Mesothelial cell of epicardium (in vitro differentiated cells): ENCODE measurements around the gene BPIFB6. TPM values are rescaled to one million over a fixed set of nuclear protein-coding genes. Genes with fewer than 3 reads are reported as not detected.

ENCODE experiments used
- DNase-seq, 2 experiments: peaks; one replicate each; pipeline ENCODE4 v3.0.0; 2021; ENCODE audit warnings: low spot score in 2 of 2; ENCODE audit not compliant: unreplicated experiment in 2 of 2
- H3K27ac Mint-ChIP-seq: 2 replicates; pipeline ENCODE4 v1.8.0; 2021; ENCODE audit warnings: mixed read lengths
- H3K27me3 Mint-ChIP-seq: 2 replicates; pipeline ENCODE4 v1.8.0; 2021; ENCODE audit warnings: low read depth, mixed read lengths
- H3K36me3 Mint-ChIP-seq: 2 replicates; pipeline ENCODE4 v1.8.0; 2021; ENCODE audit warnings: mixed read lengths
- H3K4me1 Mint-ChIP-seq: 2 replicates; pipeline ENCODE4 v1.8.0; 2021; ENCODE audit warnings: mixed read lengths
- H3K4me3 Mint-ChIP-seq: 2 replicates; pipeline ENCODE4 v1.8.0; 2021; ENCODE audit warnings: mild to moderate bottlenecking, moderate library complexity, mixed read lengths
- H3K9me3 Mint-ChIP-seq: 2 replicates; pipeline ENCODE4 v1.8.0; 2021; ENCODE audit warnings: mixed read lengths
- total RNA-seq: library from RNA; stranded (reverse); gene quantifications from 3 replicates; pipeline ENCODE4 v1.2.1, GENCODE V29; 2021
- TF ChIP-seq, protein P1 (sequence below): fragments of 200-600 bp; sonication (generic); IDR thresholded peaks from one replicate; pipeline ENCODE4 v1.5.0; 2021; ENCODE audit warnings: antibody characterized with exemption; ENCODE audit not compliant: unreplicated experiment

Gene BPIFB6
- total RNA-seq, 1 donor from 2014 or later, result not detected

DNA sequence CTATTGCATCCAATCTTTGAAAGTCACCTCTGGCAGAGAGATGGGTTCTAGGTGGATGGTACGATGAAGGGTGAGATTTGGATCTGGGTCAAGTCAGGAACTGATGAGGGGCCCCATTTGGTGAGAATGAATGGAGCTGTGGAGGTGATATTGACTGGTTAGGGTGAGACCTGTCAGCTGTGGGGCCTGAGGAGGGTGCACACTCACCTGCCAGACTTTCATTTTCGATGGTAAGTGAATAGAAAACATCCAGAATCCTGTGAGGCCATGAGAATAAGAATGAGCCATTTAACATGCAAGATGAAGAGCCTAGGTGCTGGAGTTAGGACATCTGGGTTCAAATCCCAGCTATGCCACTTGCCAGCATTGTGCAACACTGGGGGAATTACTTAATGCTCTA, 34.0 kb upstream of the BPIFB6 start:
- peaks cover 23% of the 10 kb centered on the region for H3K27me3 Mint-ChIP-seq
- no peak overlapping the region for H3K27ac Mint-ChIP-seq
- H3K9me3 Mint-ChIP-seq, result peaks cover 13% of the 10 kb centered on the region
- no peak overlapping the region for H3K4me3 Mint-ChIP-seq
- H3K4me1 Mint-ChIP-seq, result no peaks in the 10 kb centered on the region
- TF ChIP-seq, protein P1, sequence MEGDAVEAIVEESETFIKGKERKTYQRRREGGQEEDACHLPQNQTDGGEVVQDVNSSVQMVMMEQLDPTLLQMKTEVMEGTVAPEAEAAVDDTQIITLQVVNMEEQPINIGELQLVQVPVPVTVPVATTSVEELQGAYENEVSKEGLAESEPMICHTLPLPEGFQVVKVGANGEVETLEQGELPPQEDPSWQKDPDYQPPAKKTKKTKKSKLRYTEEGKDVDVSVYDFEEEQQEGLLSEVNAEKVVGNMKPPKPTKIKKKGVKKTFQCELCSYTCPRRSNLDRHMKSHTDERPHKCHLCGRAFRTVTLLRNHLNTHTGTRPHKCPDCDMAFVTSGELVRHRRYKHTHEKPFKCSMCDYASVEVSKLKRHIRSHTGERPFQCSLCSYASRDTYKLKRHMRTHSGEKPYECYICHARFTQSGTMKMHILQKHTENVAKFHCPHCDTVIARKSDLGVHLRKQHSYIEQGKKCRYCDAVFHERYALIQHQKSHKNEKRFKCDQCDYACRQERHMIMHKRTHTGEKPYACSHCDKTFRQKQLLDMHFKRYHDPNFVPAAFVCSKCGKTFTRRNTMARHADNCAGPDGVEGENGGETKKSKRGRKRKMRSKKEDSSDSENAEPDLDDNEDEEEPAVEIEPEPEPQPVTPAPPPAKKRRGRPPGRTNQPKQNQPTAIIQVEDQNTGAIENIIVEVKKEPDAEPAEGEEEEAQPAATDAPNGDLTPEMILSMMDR, result no peak
- H3K36me3 Mint-ChIP-seq, result no peaks in the 10 kb centered on the region
- DNase-seq, result no peak

DNA sequence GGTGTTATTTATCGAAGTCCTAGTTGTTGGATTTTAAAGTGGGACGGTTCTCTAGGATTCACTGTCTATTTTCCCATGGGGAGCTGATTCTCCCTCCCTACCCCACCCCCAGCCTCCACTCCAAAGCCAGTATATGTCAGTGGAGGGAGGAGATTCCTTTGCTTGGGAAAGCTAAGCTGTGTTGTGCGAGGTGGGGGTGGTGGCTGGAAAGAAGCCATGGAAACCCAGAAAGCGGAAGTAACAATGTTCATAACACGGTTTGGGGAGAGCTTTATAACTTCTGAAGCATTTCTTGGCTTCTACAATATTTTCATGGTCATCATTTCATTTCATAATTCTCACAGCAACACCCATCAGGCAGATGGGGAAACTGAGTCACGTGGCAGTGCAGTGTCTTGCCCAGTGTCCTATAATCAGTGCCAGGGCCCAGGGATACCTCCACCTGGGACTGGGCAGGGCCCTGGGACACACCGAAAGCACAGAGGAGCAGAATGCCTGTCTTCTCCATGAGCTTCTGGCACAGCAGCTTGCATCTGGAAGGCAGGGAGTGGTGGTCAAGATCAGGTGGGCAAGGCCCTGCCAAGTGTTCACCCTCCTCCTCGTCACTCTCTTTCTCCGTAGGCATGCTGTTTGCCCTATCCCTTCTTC, 31.7 kb upstream of the BPIFB6 start:
- Mint-ChIP-seq H3K27ac (no peak overlapping the region), H3K9me3 (peaks cover 9% of the 10 kb centered on the region), H3K4me1 (no peaks in the 10 kb centered on the region), H3K27me3 (peaks cover 25% of the 10 kb centered on the region), H3K36me3 (no peaks in the 10 kb centered on the region), H3K4me3 (no peak overlapping the region)
- TF ChIP-seq, protein P1, result no peak
- DNase-seq, result no peak

DNA sequence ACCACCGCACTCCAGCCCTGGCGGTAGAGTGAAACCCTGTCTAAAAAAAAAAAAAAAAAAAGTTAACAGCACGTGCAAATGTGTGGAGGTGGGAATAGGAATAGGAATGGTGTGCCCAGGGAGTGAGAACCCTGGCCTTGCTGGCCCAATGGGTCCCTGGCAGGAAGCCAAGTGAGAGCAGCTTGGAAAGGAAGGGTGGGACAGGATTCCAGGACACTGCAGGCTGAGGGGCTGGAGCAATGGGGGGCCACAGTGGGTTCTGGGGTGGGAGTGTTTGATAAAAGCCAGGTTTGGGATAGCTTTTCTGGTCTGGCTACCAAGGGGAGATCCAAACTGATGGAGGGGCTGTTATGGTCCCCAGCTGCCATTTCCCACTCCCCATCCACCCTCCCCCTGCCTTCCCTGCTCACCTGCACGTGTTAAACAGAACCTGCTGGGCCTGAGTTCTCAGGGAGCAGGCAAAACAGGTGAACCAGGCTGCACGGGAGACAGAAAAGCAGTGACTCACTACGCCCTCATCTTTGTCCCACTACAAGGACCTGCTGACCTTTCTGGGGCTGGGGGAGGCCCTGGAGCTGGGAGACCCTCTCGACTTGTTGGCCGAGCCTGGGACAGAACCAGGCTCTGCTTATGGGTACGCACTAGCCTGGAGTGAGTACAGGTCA, 30.5 kb upstream of the BPIFB6 start:
- no peaks in the 10 kb centered on the region for H3K4me1 Mint-ChIP-seq
- no peak overlapping the region for H3K27ac Mint-ChIP-seq
- H3K36me3 Mint-ChIP-seq, result no peaks in the 10 kb centered on the region
- TF ChIP-seq, protein P1, result no peak
- no peak for DNase-seq
- no peak overlapping the region for H3K4me3 Mint-ChIP-seq
- H3K27me3 Mint-ChIP-seq, result peaks cover 25% of the 10 kb centered on the region
- peaks cover 4% of the 10 kb centered on the region for H3K9me3 Mint-ChIP-seq

DNA sequence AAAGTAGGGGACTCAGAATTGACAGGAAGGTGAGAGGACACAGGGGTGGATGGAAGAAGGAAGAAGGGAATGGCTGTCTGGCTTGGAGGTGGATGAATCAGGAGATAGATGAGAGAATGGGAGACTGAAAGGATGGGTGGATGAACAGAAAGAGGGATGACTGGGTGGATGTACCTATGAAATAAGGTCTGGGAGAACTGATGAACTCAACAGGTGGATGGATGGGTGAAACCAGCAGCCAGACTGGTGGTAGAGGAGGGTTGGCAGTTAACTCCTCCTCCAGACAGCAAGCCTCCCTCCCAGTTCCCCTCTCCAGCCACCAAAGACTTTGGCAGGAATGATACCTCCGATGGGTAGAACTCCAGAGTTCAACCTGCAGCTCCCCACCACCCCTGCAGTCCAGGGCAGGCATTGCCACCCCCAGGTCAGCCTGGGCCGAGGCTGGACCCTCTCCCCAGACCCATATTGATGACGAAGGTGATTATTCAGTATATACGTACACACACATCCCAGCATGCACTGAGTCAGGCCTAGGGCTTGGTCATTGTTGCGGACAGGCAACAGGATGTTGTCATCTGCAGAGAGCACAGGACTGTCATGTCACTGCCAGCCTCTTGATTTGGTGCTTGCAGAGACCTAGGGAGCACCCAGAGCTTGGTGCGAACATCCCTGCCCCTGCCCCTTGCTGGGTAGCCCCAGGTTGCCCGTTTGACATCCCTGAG, 29.2 kb upstream of the BPIFB6 start:
- Mint-ChIP-seq H3K27me3 (peaks cover 20% of the 10 kb centered on the region), H3K36me3 (no peaks in the 10 kb centered on the region)
- no peak for DNase-seq

DNA sequence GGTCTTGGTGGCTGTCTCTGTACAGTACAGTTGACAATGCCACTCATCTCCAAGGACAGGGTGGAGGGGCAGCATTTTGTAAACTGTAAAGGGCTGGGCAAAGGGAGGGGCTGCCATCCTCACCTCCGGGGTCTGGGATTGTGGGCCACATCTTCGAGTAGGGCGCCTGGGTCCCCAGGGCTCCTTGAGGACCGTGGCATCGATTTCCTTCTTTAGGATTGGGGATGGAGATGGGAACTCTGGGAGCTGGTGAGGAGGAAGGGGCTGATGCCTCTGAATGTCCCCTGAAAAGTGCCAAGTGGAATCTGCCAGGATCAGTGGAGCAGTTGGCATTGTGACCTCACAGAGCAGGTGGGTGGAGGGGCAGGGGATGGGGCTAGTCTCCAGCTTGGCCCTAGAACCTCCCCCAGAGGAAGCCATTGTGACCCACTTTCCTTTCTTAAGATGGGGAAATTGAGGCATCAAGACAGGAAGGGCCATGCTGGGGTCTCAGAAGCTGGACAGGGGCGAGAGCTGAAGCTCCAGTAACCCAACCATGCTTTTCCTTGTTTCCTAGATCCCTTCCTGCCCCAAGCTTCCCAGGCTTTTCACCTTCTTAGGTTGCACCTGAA, 27.2 kb upstream of the BPIFB6 start, which contains the start of gene SUN5:
Gene SUN5, minus strand, starts transcription at position 293 of the 611 bp plus-strand sequence. Its CDS starts 93 bp downstream, at position 200.
- no peak for DNase-seq
- peaks cover 13% of the 10 kb centered on the region for H3K27me3 Mint-ChIP-seq
- no peak within 1 kb of the TSS for H3K4me3 Mint-ChIP-seq
- no peaks in the 10 kb centered on the region for H3K36me3 Mint-ChIP-seq
- H3K27ac Mint-ChIP-seq, result no peak within 1 kb of the TSS
- H3K4me1 Mint-ChIP-seq, result no peaks in the 10 kb centered on the region
- H3K9me3 Mint-ChIP-seq, result peaks cover 4% of the 10 kb centered on the region
- TF ChIP-seq, protein P1, result no peak

More for the DNA sequence above, 29.2 kb upstream of the BPIFB6 start:
- H3K4me1 Mint-ChIP-seq, result no peaks in the 10 kb centered on the region
- TF ChIP-seq, protein P1, result no peak
- H3K9me3 Mint-ChIP-seq, result peaks cover 4% of the 10 kb centered on the region
- no peak overlapping the region for H3K4me3 Mint-ChIP-seq
- no peak overlapping the region for H3K27ac Mint-ChIP-seq
